NCI-H524 treated with DMSO at 0.1 percent for 48 hours (cell line): Measurements from ENCODE around the gene TCERG1.
A peak's percentile ranks its signal among the peaks of the same experiment; 100 is the strongest.
"Not testable (repeated sequence)": the region's sequence is repeated elsewhere in the genome, so short reads cannot be mapped to it uniquely, and the experiment has no call there.

Experiments used
- DNase-seq: peaks from one replicate; lab custom pipeline; 2025; lab: John Stamatoyannopoulos, UW

TCERG1 gene

DNA sequence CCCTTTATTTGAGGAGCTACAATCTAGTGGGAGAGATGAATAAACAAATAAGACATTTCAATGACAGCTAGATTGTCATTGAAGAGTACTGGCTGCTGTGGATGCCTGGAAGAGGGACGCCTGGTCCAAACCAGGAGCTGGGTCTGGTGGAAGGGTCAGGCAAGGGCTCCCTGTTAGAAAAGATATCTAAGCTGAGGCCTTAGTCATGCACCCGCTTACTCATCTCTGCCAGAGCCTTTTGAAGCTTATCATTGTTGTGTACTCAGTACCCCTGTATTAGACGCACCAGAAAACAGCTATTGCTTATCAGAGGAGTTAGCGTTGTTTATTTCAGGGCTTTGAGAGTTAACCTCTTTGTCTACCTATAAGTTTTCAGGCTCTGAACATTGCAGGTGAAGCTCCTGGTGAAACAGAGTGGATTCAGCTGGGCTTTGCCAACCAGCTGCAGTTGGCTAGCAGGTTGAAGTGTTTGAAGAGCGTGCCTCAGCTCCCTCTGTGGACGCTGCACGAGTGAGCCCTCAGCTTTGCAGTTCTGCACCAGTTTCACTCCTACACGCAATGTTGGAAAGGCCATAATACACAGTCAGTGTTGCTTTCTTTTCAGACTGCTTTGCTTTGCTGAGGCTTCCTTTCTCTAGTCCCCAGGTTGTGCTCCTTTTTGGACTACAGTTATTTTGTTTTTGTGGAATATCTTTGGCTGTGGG lies 74.4 kb downstream of the TCERG1 start:
- DNase-seq: no peak

DNA sequence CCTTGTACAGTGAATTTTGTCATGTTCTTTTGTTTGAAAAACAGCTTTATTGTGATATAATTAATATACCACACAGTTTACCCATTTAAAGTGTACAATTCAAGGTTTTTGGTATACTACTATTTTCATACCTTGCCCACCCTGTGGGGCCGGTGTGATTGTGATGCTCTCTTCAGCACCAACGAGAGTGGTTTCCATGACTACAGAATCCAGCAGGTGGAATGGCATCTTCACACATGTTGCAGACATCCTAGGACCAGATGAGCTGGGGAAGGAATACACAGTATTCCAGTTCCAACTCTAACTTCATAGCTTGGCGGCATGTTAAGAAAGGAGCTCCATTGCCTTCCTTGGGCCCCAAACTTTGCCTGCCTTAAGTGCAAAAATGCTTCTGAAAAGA lies 76.6 kb downstream of the TCERG1 start:
- no peak for DNase-seq

DNA sequence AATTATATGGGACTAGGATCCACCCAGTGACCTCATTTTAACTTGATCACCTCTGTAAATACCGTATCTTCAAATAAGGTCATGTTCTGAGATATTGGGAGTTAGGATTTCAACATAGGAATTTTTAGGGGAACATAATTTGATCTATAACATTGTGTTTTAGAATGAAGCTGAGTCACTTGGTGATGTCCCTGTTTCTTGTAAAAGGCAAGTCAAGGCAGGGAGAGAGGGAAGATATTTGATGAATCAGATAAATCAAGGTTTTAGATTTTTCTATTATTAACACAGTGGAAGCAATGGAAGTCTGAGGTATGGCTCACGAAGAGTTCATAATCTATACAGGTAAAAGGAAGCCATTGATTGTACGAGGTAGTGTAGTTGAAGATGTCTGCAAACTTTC lies 80.7 kb downstream of the TCERG1 start:
- DNase-seq: no peak

DNA sequence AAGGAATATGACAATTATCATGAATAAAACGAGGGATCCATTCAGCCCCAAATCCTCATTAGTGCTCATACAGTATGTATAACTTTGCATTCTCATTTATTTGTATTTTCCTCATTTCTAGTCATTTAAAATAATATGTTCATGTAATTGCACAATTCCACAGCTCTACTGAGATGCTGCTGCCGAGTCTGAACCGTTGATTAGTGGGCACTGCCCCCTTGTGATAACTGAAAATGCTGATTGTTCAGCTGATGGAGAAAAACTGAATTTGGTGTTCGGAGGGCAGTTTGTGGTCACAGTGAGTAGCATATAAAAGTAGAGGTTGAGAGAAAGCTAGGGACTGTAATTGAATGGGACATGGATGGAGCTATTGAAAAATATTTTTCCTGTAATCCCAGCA lies 81.1 kb downstream of the TCERG1 start:
- no peak for DNase-seq

DNA sequence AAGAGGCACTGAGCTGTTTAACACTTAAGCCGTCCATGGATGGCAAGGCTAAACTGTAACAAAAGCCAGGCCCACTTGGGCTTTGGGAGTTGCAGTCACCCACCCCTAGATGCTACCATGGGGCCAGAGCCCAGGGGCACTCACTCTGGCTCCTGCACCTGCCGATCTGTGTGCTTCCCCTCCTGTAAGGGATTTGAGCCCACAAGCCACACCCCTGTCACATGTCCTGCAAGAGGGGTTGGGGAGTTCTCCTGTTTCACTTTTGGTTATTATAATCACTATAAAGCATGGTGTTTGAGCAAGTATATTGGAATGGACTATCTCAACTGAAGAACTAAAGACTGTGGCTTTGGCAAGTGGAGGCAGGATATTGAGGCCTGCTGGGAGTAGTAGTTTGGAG lies 82.9 kb downstream of the TCERG1 start:
- DNase-seq: no peak

DNA sequence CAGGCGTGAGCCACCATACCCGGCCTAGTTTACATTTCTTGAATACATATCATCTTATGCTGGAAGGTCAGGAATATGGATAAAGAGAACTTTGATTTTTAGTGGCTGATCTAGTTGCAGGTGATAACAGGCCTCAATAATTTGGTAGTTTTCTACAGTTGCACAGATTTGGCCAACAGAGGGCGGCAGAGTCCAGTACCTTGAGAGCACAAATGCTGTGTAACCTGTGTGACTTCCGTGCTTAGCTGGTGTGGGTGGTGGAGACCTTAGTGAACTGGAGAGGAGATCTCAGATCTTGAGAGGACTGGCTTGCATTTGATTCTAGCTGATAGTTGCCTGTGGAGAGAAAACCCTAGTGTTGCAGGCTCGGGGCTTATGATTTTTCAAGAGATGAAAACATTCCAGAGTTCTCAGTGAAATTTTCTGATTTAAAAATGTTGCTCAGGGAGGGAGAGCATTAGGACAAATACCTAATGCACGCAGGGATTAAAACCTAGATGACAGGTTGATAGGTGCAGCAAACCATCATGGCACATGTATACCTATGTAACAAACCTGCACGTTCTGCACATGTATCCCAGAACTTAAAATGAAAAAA lies 86.2 kb downstream of the TCERG1 start:
- DNase-seq: peak; percentile 8

DNA sequence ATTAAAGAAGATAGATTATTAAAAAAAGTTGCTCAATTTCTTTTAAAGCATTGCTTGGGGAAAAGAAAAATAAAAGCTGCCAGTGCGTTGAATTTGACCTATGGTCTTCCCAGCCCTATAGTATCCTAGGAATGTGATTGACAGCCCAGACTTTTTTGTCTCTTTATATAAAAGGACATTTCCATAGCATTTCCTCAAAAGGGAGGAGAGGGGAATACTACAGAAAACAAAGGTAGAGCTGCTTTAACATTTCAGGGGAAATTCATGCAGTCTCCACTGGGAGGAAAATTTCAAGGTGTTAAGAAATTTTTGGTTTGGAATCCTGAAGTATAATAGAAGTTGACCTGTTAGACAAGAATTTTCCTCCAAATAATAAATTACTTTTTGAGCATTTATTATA lies 86.7 kb downstream of the TCERG1 start:
- no peak for DNase-seq

DNA sequence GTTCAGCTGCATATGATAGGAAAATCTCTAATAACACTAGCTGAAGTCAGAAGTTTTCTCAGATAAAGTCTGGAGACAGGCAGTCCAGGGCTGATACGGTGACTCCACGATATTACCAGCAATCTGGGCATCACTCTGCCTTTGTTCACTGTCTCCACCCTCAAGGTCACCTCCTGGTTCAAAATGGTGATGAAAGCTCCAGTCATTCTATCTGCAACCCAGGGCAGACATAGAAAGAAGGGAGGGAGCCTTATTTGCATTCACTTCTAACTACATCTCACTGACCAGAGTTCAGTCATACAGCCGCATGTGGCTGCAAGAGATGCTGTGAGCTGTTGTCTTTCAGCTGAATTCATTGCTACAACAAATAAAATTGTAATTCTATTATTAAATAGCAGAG lies 91.3 kb downstream of the TCERG1 start:
- no peak for DNase-seq

DNA sequence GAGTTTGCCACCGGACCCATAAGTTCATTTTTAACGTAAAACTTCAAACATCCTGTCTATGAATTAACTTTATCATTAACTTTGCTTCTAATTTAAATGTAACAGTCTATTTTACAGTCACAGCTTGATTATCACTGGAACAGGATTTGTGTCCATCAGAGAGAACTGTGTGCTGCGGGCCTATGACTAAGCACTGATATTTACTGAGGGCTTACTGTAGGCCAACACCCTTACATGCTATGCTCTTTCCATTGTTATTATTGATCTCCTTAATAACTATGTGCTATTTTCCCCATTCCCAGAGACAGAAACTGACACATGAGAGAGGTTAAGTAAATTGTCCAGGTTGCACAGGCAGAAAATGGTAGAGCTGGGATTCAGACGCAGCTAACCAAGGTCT lies 92.8 kb downstream of the TCERG1 start:
- DNase-seq: no peak

DNA sequence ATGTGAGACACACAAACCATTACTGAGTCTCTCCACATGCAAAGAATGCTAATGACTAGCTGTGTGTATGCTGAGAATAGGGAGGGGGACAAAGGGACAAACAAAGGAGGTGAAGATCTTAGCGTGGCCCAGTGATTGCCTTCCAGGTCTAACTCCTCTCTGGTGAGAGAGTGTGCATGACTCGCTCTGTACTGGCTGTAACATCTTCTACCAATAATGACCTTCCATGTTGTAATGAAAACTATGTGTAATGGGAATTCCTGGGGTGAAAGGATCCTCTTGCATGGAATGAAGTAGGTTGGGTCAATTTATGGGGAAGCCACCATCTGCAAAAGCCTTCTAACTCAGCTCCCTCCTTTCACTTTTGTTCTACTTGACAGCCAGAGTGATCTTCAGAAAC lies 93.3 kb downstream of the TCERG1 start:
- no peak for DNase-seq

DNA sequence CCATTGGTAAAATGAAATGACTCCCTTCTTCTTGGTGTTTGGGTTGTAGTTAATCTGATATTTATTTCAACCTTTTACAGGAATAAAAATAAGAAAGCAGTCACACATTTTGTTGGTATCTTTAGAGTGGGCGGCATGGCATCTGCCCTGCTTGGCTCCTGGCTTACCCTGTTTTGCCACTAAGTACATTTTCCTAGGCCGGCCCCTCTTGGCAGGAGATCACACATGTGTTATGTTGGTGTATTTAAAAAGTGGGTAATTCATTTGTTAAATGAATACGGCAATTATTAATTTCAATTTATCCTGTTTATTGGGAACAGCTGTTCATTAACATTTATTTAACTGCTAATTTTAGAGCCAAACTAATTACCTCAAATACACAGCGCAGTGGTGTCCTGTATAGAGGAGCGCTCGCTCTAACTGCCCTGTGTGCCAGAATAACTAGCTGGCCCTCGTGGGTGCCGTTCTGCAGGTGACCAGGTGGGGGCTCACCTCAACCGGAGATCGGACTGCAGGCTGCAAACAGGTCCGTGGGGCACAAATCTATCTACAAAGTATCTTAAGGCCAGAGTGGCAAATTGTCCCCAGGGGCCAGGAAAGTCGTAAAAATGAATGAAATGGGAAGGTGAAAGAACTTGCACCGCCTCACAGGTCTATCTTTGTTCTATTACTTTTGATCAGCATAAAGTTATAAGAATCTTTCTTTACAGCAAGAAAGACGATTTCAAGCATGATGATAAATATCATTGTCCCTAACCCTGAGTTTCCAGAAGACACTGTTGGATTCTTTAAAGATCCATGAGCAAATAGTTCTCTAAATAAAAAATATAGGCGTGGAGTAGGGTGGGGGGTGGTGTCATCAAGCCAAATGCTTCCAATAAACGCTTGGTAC lies 95.1 kb downstream of the TCERG1 start:
- no peak for DNase-seq

DNA sequence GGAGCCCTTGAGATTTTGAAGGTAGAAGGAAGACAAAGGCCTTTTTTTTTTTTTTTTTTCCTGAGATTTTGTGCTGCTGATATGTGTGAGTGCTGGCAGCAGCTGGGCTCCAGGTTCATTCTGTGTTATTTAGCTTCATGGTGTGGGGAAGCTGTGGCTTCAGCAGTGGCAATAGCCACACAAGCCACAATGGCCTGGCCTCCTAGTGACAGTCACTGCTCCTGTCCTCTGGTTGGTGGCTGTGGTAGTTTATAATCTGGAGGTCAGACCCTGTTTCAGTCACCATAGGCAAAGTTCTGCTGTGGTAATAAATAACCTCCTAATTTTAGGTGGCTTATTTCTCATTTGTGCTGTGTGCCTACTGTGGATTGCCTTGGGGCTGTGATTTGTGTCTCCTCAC lies 97.1 kb downstream of the TCERG1 start:
- no peak for DNase-seq

DNA sequence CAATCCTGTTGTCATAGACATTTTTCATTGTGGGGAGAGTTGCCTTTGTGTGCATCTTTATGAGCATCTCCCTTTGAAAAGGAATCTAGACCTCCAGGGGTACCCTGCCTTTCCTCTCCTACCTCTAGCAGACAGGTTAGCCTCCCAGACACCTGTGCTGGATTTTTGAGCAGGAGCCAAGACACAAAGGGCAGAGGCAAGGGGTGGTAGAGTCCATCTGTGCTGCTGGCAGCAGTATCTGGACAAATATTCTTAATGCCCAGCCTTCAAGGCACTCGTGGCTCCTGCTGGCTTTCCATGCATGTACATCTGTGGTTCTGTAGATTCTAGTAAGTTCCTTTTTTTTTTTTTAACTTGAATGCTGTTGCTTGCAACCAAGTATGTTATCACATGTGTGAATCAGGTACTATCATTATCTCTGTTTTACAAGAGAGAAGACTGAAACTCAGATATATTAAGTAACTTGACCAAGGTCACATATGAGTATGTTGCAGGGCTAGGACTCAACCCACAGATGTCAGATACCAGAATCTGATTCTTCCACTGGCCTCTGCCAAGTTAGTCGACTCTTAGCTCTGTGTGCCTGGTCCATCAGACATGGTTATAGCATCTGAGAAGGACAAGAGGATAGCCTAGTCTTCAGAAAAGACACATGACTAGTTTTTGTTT lies 101.8 kb downstream of the TCERG1 start:
- DNase-seq: peak; percentile 5

DNA sequence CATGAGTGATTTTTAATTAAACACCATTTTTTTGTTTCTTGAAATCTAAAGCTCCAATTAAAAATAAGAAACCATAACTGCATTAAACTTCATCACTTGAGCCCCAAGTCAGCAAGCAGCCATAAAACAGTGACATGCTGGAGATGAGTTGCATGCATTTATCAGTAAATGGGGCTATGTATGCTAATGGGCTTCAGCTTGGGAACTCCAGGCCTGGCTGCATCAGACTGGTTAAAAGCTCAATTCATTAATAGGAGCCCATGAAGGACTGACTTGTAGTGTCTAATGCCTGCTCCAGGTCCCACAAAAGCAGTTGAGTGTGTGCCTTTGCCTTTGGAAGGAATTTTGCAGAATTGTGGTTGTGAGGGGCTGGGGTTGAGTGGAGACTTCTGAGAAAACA lies 102.5 kb downstream of the TCERG1 start:
- no peak for DNase-seq

DNA sequence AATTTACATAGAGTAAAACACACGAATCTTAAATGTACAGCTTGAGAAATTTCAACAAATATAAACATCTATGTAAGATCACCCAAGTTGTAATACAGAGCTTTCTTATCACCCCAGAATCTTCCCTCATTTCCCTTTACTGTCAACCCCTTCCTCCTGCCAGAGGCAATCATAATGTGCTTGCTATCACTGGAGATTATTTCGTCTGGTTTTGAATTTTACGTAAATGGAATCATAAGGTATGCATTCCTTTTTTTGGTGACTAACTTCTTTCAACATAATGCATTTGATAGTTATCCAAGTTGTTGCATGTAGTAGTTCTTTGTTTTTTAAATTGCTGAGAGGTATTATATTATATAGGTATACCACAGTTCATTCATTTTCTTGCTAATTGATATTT lies 106.3 kb downstream of the TCERG1 start:
- no peak for DNase-seq

DNA sequence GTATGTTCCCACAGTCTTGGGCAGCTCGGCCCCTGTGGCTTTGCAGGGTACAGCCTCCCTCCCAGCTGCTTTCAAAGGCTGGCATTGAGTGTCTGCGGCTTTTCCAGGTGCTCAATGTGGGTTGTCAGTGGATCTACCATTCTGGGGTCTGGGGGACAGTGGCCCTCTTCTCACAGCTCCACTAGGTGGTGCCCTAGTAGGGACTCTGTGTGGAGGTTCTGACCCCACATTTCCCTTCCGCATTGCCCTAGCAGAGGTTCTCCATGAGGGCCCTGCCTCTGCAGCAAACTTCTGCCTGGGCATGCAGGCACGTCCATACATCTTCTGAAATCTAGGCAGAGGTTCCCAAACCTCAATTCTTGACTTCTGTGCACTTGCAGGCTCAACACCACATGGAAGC lies 109.8 kb downstream of the TCERG1 start:
- not testable (repeated sequence) for DNase-seq

DNA sequence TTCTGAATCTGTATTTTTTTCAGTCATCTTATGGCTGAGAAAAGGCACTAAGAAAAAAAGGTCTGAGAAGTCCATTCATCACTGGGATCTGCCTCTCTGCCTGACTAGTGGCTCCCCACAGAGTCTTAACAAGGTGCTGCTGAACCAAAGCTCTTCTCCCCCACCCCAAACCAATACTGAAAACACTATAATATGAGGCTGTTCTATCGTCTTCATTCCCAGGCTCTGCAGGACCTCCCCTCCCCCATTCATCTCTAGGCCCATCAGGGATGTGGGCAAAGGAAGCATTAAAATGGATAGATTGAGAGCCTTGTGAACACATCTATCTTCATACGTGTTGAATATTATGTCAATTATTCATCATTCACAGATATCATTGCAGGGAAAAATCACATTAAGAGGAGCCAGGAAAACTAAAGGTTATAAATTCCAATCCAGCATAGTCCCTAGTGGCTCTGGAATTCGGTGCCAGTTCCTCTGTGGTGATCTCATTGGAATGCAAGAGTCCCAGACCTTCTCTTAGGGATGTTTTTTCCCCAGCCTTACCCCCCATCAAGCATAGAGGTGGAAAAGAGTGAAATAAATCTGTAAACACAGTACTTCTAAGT lies 113.2 kb downstream of the TCERG1 start:
- no peak for DNase-seq
